ENCODE data around the gene TMEM150A.

TMEM150A gene

GRCh38 chr2:85550486-85550885 lies 52.0 kb downstream of the TMEM150A start:
- peaks cover 52 to 79% (median 74%) of the 10 kb centered on the region in 3 donors for H3K36me3 ChIP-seq
- no peaks in the 10 kb centered on the region for H3K4me1 ChIP-seq
- no peaks in the 10 kb centered on the region for H3K9me3 ChIP-seq
- H3K27me3 ChIP-seq = no peaks in the 10 kb centered on the region
- DNase-seq = peak in 1 of 2 donors; percentile 31
- peak overlapping the region in 1 of 2 donors; percentile 8 for H3K27ac ChIP-seq
- no peak overlapping the region for H3K4me3 ChIP-seq
- no peak for TF ChIP-seq CTCF (IDR thresholded peaks at IDR 0.05)
- intact Hi-C loops (cut with DNase I; ENCODE audit: low total_unique reads) = no loop called here

GRCh38 chr2:85549826-85550225 lies 52.7 kb downstream of the TMEM150A start:
- no peaks in the 10 kb centered on the region for H3K27me3 ChIP-seq
- H3K4me3 ChIP-seq = no peak overlapping the region
- peaks cover 0 to 1% (median 0%) of the 10 kb centered on the region in 4 donors for H3K4me1 ChIP-seq
- no peak for DNase-seq
- peaks cover 58 to 79% (median 75%) of the 10 kb centered on the region in 3 donors for H3K36me3 ChIP-seq
- peak overlapping the region in 1 of 2 donors; percentile 8 for H3K27ac ChIP-seq
- no peak for TF ChIP-seq CTCF (IDR thresholded peaks at IDR 0.05)
- intact Hi-C loops (cut with DNase I; ENCODE audit: low total_unique reads) = no loop called here
- no peaks in the 10 kb centered on the region for H3K9me3 ChIP-seq

- DNase-seq = no peak
- no peaks in the 10 kb centered on the region for H3K9me3 ChIP-seq
- peaks cover 0 to 8% (median 2%) of the 10 kb centered on the region in 4 donors for H3K4me1 ChIP-seq
- H3K36me3 ChIP-seq = peaks cover 59 to 79% (median 75%) of the 10 kb centered on the region in 3 donors
- no peak overlapping the region for H3K27ac ChIP-seq
- H3K27me3 ChIP-seq = no peaks in the 10 kb centered on the region
- H3K4me3 ChIP-seq = no peak overlapping the region
- intact Hi-C loops (cut with DNase I; ENCODE audit: low total_unique reads) = no loop called here
- no peak for TF ChIP-seq CTCF (IDR thresholded peaks at IDR 0.05)
Measured at GRCh38 chr2:85549095-85549494, 53.4 kb downstream of the TMEM150A start.

- H3K27me3 ChIP-seq = no peaks in the 10 kb centered on the region
- intact Hi-C loops (cut with DNase I; ENCODE audit: low total_unique reads) = no loop called here
Measured at GRCh38 chr2:85548608-85548900, 53.9 kb downstream of the TMEM150A start.

More at GRCh38 chr2:85548608-85548900, 53.9 kb downstream of the TMEM150A start:
- H3K27ac ChIP-seq = peak overlapping the region in 1 of 2 donors; percentile 25
- peaks cover 61 to 79% (median 75%) of the 10 kb centered on the region in 3 donors for H3K36me3 ChIP-seq
- peaks cover 0 to 11% (median 2%) of the 10 kb centered on the region in 4 donors for H3K4me1 ChIP-seq
- no peak for DNase-seq
- no peak for TF ChIP-seq CTCF (IDR thresholded peaks at IDR 0.05)
- H3K9me3 ChIP-seq = no peaks in the 10 kb centered on the region
- no peak overlapping the region for H3K4me3 ChIP-seq
